IMR-90 (cell line): Measurements from ENCODE around the gene TMEM245. TPM values are rescaled to one million over a fixed set of nuclear protein-coding genes. Genes with fewer than 3 reads are reported as not detected.

Source experiments
- ATAC-seq: fragments of 200-7000 bp; cut with Tn5 transposase; 2 replicates; pipeline ENCODE4 v1.9.1; 2020; ENCODE audit warnings: low read depth, mild to moderate bottlenecking, moderate library complexity
- BruUV-seq: library from RNA; stranded (reverse); fragments of 400-500 nt; replicated peaks from 2 replicates; lab custom pipeline; 2021; lab: Mats Ljungman, UMichigan
- CTCF ChIA-PET: fragments of 300-600 bp; formaldehyde crosslinking; extraction: SDS; loops from one replicate; lab custom pipeline; 2021; ENCODE audit warnings: antibody characterized with exemption; lab: Yijun Ruan, JAX
- POLR2A ChIA-PET: fragments of 300-600 bp; sonication (Branson Sonifier 250); formaldehyde crosslinking; loops from one replicate; lab custom pipeline; 2022; ENCODE audit warnings: antibody characterized with exemption; ENCODE audit not compliant: unreplicated experiment; lab: Charles Lee
- DNase-seq: peaks from one replicate; pipeline ENCODE4 v3.0.0; 2013
- H2AFZ ChIP-seq: replicated peaks from 2 replicates; pipeline ENCODE3; 2013; ENCODE audit warnings: low read length, mild to moderate bottlenecking; ENCODE audit not compliant: poor library complexity
- H2AK5ac ChIP-seq: 2 replicates; pipeline ENCODE4 v1.6.1; 2013; ENCODE audit warnings: low read depth, low read length, inconsistent platforms
- H2AK9ac ChIP-seq: replicated peaks from 2 replicates; pipeline ENCODE3; 2013; ENCODE audit warnings: mild to moderate bottlenecking, low read depth, low read length, moderate library complexity; ENCODE audit not compliant: poor library complexity
- H2BK120ac ChIP-seq: 2 replicates; pipeline ENCODE4 v1.6.1; 2013; ENCODE audit warnings: low read depth, low read length, inconsistent platforms
- H2BK15ac ChIP-seq: 3 replicates; pipeline ENCODE4 v1.6.1; 2013; ENCODE audit warnings: low read depth, low read length, inconsistent platforms
- H2BK20ac ChIP-seq: 2 replicates; pipeline ENCODE4 v1.6.1; 2013; ENCODE audit warnings: low read depth, mild to moderate bottlenecking, inconsistent platforms, low read length, moderate library complexity
- H2BK5ac ChIP-seq: 2 replicates; pipeline ENCODE4 v1.6.1; 2013; ENCODE audit warnings: mild to moderate bottlenecking, low read depth, low read length, inconsistent platforms; ENCODE audit not compliant: poor library complexity, severe bottlenecking
- H3K14ac ChIP-seq: replicated peaks from 2 replicates; pipeline ENCODE4 v1.6.1; 2013; ENCODE audit warnings: low read depth, low read length, inconsistent platforms
- H3K18ac ChIP-seq: 2 replicates; pipeline ENCODE4 v1.6.1; 2013; ENCODE audit warnings: low read depth, low read length, control low read depth
- H3K23ac ChIP-seq: 2 replicates; pipeline ENCODE4 v1.6.1; 2013; ENCODE audit warnings: low read depth, low read length, inconsistent platforms
- H3K27ac ChIP-seq: 2 replicates; pipeline ENCODE4 v1.5.1; 2013; ENCODE audit warnings: mild to moderate bottlenecking, control low read depth, low read length; ENCODE audit not compliant: insufficient read depth
- H3K27me3 ChIP-seq: 2 replicates; pipeline ENCODE4 v1.6.1; 2013; ENCODE audit warnings: low read length; ENCODE audit not compliant: control insufficient read depth, insufficient read depth
- H3K36me3 ChIP-seq: 2 replicates; pipeline ENCODE4 v1.6.1; 2013; ENCODE audit warnings: low read length, mixed read lengths; ENCODE audit not compliant: control insufficient read depth, insufficient read depth
- H3K4ac ChIP-seq: 2 replicates; pipeline ENCODE4 v1.6.1; 2013; ENCODE audit warnings: low read depth, low read length, inconsistent platforms
- H3K4me1 ChIP-seq: 2 replicates; pipeline ENCODE4 v1.6.1; 2013; ENCODE audit warnings: low read length, mixed read lengths; ENCODE audit not compliant: control insufficient read depth, insufficient read depth
- H3K4me2 ChIP-seq: 2 replicates; pipeline ENCODE4 v1.6.1; 2013; ENCODE audit warnings: low read depth, mild to moderate bottlenecking, control low read depth, low read length, moderate library complexity
- H3K4me3 ChIP-seq: 2 replicates; pipeline ENCODE4 v1.5.1; 2013; ENCODE audit warnings: low read depth, mild to moderate bottlenecking, control low read depth, low read length, moderate library complexity; ENCODE audit not compliant: insufficient read depth
- H3K56ac ChIP-seq: 2 replicates; pipeline ENCODE4 v1.6.1; 2013; ENCODE audit warnings: low read length, inconsistent platforms; ENCODE audit not compliant: insufficient read depth; ENCODE audit errors: extremely low read depth
- H3K79me1 ChIP-seq, 2 experiments: 2 replicates each; pipeline ENCODE4 v1.6.1; 2013; ENCODE audit warnings: low read length in 2 of 2, inconsistent platforms in 1 of 2, low read depth in 1 of 2
- H3K9ac ChIP-seq: 2 replicates; pipeline ENCODE4 v1.6.1; 2013; ENCODE audit warnings: low read depth, low read length, control low read depth
- H3K9me1 ChIP-seq: 2 replicates; pipeline ENCODE4 v1.6.1; 2013; ENCODE audit warnings: low read length, inconsistent platforms; ENCODE audit not compliant: insufficient read depth
- H3K9me3 ChIP-seq: 2 replicates; pipeline ENCODE4 v1.6.1; 2013; ENCODE audit warnings: low read length; ENCODE audit not compliant: control insufficient read depth, insufficient read depth
- H4K20me1 ChIP-seq: 2 replicates; pipeline ENCODE4 v1.6.1; 2013; ENCODE audit warnings: low read length, inconsistent platforms; ENCODE audit not compliant: insufficient read depth
- H4K5ac ChIP-seq: 2 replicates; pipeline ENCODE4 v1.6.1; 2013; ENCODE audit warnings: mild to moderate bottlenecking, low read depth, low read length, control low read depth
- H4K8ac ChIP-seq, 2 experiments: 2 replicates each; pipeline ENCODE4 v1.6.1; 2013; ENCODE audit warnings: low read depth in 2 of 2, low read length in 2 of 2, control low read depth in 1 of 2, inconsistent platforms in 1 of 2
- H4K91ac ChIP-seq: 2 replicates; pipeline ENCODE4 v1.6.1; 2013; ENCODE audit warnings: low read depth, low read length, inconsistent platforms; ENCODE audit not compliant: insufficient read depth
- BHLHE40 ChIP-seq: fragments of 150-350 bp; IDR thresholded peaks from 2 replicates; pipeline ENCODE4 v1.6.1; 2016; ENCODE audit warnings: mild to moderate bottlenecking, low read depth, low read length
- CEBPB ChIP-seq: IDR thresholded peaks from 2 replicates; pipeline ENCODE4 v1.6.1; 2012; ENCODE audit warnings: low read depth, low read length, improper control_type of control experiment
- CHD1 ChIP-seq: IDR thresholded peaks from 2 replicates; pipeline ENCODE4 v1.6.1; 2012; ENCODE audit warnings: low read depth, low read length, improper control_type of control experiment
- FOS ChIP-seq: fragments of 150-350 bp; IDR thresholded peaks from 2 replicates; pipeline ENCODE4 v1.6.1; 2016; ENCODE audit warnings: low read depth, low read length
- MAFK ChIP-seq: IDR thresholded peaks from 2 replicates; pipeline ENCODE4 v1.6.1; 2012; ENCODE audit warnings: low read depth, low read length, improper control_type of control experiment
- MAZ ChIP-seq: IDR thresholded peaks from 2 replicates; pipeline ENCODE4 v1.6.1; 2012; ENCODE audit warnings: low read depth, mild to moderate bottlenecking, low read length, improper control_type of control experiment, moderate library complexity, borderline replicate concordance
- MXI1 ChIP-seq: IDR thresholded peaks from 2 replicates; pipeline ENCODE4 v1.6.1; 2012; ENCODE audit warnings: low read depth, mild to moderate bottlenecking, low read length, moderate library complexity, borderline replicate concordance
- NFE2L2 ChIP-seq: fragments of 150-350 bp; IDR thresholded peaks from 2 replicates; pipeline ENCODE4 v1.6.1; 2016; ENCODE audit warnings: low read depth, mild to moderate bottlenecking, low read length
- POLR2A ChIP-seq: IDR thresholded peaks from 2 replicates; pipeline ENCODE4 v1.6.1; 2012; ENCODE audit warnings: mild to moderate bottlenecking, low read depth, low read length
- RAD21 ChIP-seq: IDR thresholded peaks from 2 replicates; pipeline ENCODE4 v1.6.1; 2012; ENCODE audit warnings: low read length, improper control_type of control experiment
- RCOR1 ChIP-seq: IDR thresholded peaks from 2 replicates; pipeline ENCODE4 v1.6.1; 2012; ENCODE audit warnings: mild to moderate bottlenecking, low read length, improper control_type of control experiment; ENCODE audit not compliant: insufficient replicate concordance
- RFX5 ChIP-seq: IDR thresholded peaks from 2 replicates; pipeline ENCODE4 v1.8.0; 2012; ENCODE audit warnings: low read depth, mild to moderate bottlenecking, low read length, moderate library complexity
- SMC3 ChIP-seq: fragments of 150-350 bp; IDR thresholded peaks from 2 replicates; pipeline ENCODE4 v1.6.1; 2016; ENCODE audit warnings: low read depth, mild to moderate bottlenecking, antibody characterized with exemption, low read length, moderate library complexity
- WGBS, 2 experiments: methylation state at CpG; one replicate each; pipeline versions ENCODE4 v1.1.5 to v1.1.7; 2013; ENCODE audit warnings: missing lambda C conversion rate in 2 of 2; ENCODE audit not compliant: insufficient read length in 1 of 2; ENCODE audit errors: extremely low coverage in 2 of 2; 5-methylcytosine and 5-hydroxymethylcytosine counted together
- dilution Hi-C: fragments of 300-500 bp; cut with HindIII; formaldehyde crosslinking; loops from one replicate; pipeline ENCODE4 v1.14.3; 2018; ENCODE audit warnings: low sequenced_read_pairs; ENCODE audit not compliant: unreplicated experiment
- in situ Hi-C: fragments of 300-500 bp; cut with MboI; formaldehyde crosslinking; loops from 3 replicates; pipeline ENCODE4 v1.14.3; 2019; ENCODE audit warnings: low sequenced_read_pairs, inconsistent platforms, mixed read lengths
- intact Hi-C: fragments of 100-400 bp; cut with micrococcal nuclease; formaldehyde crosslinking; loops from 2 replicates; pipeline ENCODE4 v1.10.0; 2022
- polyA plus RNA-seq, 3 experiments: library from polyadenylated mRNA; depleted of rRNA; stranded (reverse); fragments of >200 nt; gene quantifications; 2 replicates each; pipeline ENCODE4 v1.2.3, GENCODE V29; 2012; ENCODE audit warnings: low replicate concordance in 1 of 3
- total RNA-seq: library from RNA; depleted of rRNA; stranded (reverse); fragments of >200 nt; gene quantifications from 2 replicates; pipeline ENCODE4 v1.2.3, GENCODE V29; 2012
- TF ChIP-seq, protein P1 (sequence below): fragments of 150-350 bp; IDR thresholded peaks from 2 replicates; pipeline ENCODE4 v1.6.1; 2017; ENCODE audit warnings: mild to moderate bottlenecking, antibody characterized with exemption, low read length, low read depth
- TF ChIP-seq, protein P2 (sequence below): conservative IDR thresholded peaks from 2 replicates; pipeline ENCODE4 v1.5.1; 2012; ENCODE audit warnings: mild to moderate bottlenecking, low read depth, low read length, improper control_type of control experiment
- TF ChIP-seq, protein P3 (sequence below): fragments of 150-350 bp; IDR thresholded peaks from 2 replicates; pipeline ENCODE4 v1.6.1; 2016; ENCODE audit warnings: low read depth, mild to moderate bottlenecking, low read length, moderate library complexity, borderline replicate concordance

Gene TMEM245
- total and polyA plus RNA-seq, 2 of the 4 experiments (the other 2 are of a cell fraction) = 24.8 to 57.9 TPM

DNA sequence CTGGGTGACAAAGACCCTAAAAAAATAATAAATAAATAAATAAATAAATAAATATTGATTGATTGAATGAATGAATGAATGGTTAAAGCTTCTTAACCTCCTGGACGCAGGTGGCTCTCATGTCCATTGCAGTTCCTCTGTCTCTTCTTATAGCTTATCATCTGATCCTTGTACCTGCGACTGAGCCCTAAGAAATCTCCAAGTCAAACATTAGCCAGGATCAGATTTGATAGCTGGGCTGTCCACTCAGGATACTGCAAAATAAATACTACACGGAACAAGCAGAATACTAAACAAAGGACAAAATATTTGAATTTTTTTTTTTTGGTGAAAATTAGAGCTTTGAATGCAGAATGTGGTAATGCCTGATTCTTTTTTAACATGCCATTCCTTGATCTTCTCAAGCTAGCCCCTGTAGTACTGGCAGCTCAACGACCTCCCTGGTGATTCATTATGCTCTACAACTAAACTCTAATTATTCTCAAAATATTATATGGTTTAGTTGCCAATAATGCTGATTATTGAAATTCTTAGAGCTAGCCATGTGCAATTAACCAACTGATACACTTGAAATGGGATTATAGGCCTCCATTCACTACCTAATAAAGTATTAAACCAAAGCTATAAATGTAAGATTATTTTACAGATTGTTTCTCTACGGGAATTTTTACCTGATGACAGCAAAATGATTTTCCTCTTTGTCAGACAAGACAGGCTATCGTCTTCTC lies 9.9 kb upstream of the TMEM245 start:
- ATAC-seq (no peak), DNase-seq (no peak)
- no peak overlapping the region for H3K18ac ChIP-seq
- ChIA-PET CTCF (no interaction called here), POLR2A (interaction anchor here (0.6 kb wide), 1 partner anchor 9 kb away, joined by 3 read pairs; no protein-coding TSS in a partner anchor)
- H2AK9ac ChIP-seq = no peak overlapping the region
- no peaks in the 10 kb centered on the region for H3K36me3 ChIP-seq
- dilution Hi-C loops (no loop called here), in situ Hi-C loops (no loop called here), intact Hi-C loops (no loop called here)
- H3K27me3 ChIP-seq = peaks cover under 1% of the 10 kb centered on the region; the same call in 1 of the 2 replicates
- no peak overlapping the region for H3K27ac ChIP-seq
- no peaks in the 10 kb centered on the region for H3K9me1 ChIP-seq
- H3K23ac ChIP-seq = no peak overlapping the region
- no peak overlapping the region for H4K91ac ChIP-seq
- H3K14ac ChIP-seq = no peak overlapping the region
- H4K8ac ChIP-seq = no peak overlapping the region
- H3K56ac ChIP-seq = no peak overlapping the region
- H2AK5ac ChIP-seq = no peak overlapping the region
- H3K4me3 ChIP-seq = no peak overlapping the region
- no peak overlapping the region for H2BK20ac ChIP-seq
- WGBS, 2 experiments = no CpG with 5 or more reads among the region's 6 CpGs
- TF ChIP-seq NFE2L2 = no peak
- TF ChIP-seq FOS = no peak
- TF ChIP-seq, protein P1, sequence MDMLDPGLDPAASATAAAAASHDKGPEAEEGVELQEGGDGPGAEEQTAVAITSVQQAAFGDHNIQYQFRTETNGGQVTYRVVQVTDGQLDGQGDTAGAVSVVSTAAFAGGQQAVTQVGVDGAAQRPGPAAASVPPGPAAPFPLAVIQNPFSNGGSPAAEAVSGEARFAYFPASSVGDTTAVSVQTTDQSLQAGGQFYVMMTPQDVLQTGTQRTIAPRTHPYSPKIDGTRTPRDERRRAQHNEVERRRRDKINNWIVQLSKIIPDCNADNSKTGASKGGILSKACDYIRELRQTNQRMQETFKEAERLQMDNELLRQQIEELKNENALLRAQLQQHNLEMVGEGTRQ = no peak
- TF ChIP-seq CEBPB = no peak
- no peak for TF ChIP-seq MXI1
- no peak for TF ChIP-seq MAFK
- no peak for TF ChIP-seq MAZ
- no peak for TF ChIP-seq RCOR1
- TF ChIP-seq BHLHE40 = no peak
- TF ChIP-seq CHD1 = no peak
- TF ChIP-seq RAD21 = no peak
- no peak for TF ChIP-seq POLR2A
- TF ChIP-seq, protein P2, sequence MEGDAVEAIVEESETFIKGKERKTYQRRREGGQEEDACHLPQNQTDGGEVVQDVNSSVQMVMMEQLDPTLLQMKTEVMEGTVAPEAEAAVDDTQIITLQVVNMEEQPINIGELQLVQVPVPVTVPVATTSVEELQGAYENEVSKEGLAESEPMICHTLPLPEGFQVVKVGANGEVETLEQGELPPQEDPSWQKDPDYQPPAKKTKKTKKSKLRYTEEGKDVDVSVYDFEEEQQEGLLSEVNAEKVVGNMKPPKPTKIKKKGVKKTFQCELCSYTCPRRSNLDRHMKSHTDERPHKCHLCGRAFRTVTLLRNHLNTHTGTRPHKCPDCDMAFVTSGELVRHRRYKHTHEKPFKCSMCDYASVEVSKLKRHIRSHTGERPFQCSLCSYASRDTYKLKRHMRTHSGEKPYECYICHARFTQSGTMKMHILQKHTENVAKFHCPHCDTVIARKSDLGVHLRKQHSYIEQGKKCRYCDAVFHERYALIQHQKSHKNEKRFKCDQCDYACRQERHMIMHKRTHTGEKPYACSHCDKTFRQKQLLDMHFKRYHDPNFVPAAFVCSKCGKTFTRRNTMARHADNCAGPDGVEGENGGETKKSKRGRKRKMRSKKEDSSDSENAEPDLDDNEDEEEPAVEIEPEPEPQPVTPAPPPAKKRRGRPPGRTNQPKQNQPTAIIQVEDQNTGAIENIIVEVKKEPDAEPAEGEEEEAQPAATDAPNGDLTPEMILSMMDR = no peak
- TF ChIP-seq, protein P3, sequence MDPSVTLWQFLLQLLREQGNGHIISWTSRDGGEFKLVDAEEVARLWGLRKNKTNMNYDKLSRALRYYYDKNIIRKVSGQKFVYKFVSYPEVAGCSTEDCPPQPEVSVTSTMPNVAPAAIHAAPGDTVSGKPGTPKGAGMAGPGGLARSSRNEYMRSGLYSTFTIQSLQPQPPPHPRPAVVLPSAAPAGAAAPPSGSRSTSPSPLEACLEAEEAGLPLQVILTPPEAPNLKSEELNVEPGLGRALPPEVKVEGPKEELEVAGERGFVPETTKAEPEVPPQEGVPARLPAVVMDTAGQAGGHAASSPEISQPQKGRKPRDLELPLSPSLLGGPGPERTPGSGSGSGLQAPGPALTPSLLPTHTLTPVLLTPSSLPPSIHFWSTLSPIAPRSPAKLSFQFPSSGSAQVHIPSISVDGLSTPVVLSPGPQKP = no peak
- no peak for TF ChIP-seq RFX5
- no peak for TF ChIP-seq SMC3
- no peaks in the 10 kb centered on the region for H4K20me1 ChIP-seq
- no peak overlapping the region for H3K4ac ChIP-seq
- H2AFZ ChIP-seq = no peak overlapping the region
- H3K79me1 ChIP-seq = no peaks in the 10 kb centered on the region
- H2BK5ac ChIP-seq = no peak overlapping the region
- no peak overlapping the region for H2BK15ac ChIP-seq
- H2BK120ac ChIP-seq = no peak overlapping the region
- no peaks in the 10 kb centered on the region for H3K4me1 ChIP-seq
- BruUV-seq = no TSS peak
- no peaks in the 10 kb centered on the region for H3K9me3 ChIP-seq
- H3K9ac ChIP-seq = no peak overlapping the region
- no peak overlapping the region for H3K4me2 ChIP-seq
- H4K5ac ChIP-seq = no peak overlapping the region
